GM23248 (cell line): ENCODE data around the gene LCE1A. TPM values are rescaled to one million over a fixed set of nuclear protein-coding genes. Genes with fewer than 3 reads are reported as not detected.

Experiments used
- DNase-seq: peaks from one replicate; pipeline ENCODE4 v3.0.0-alpha.2; 2015
- H2AFZ ChIP-seq: fragments of 200-600 bp; sonication (generic); 2 replicates; pipeline ENCODE4 v1.6.1; 2016; ENCODE audit warnings: antibody characterized with exemption
- H3F3A ChIP-seq: fragments of 200-600 bp; sonication (generic); 2 replicates; pipeline ENCODE4 v1.6.1; 2016; ENCODE audit warnings: mild to moderate bottlenecking, antibody characterized with exemption, mixed run types; ENCODE audit not compliant: insufficient read depth
- H3K27ac ChIP-seq: fragments of 200-600 bp; sonication (generic); 2 replicates; pipeline ENCODE4 v1.5.1; 2016; ENCODE audit warnings: mild to moderate bottlenecking
- H3K27me3 ChIP-seq: fragments of 200-600 bp; sonication (generic); replicated peaks from 2 replicates; pipeline ENCODE4 v1.6.1; 2016; ENCODE audit warnings: mild to moderate bottlenecking; ENCODE audit not compliant: insufficient read depth
- H3K36me3 ChIP-seq: fragments of 200-600 bp; sonication (generic); 2 replicates; pipeline ENCODE4 v1.6.1; 2016; ENCODE audit warnings: low read depth, mild to moderate bottlenecking
- H3K4me1 ChIP-seq: fragments of 200-600 bp; sonication (generic); 2 replicates; pipeline ENCODE4 v1.6.1; 2016; ENCODE audit warnings: mild to moderate bottlenecking; ENCODE audit not compliant: insufficient read depth
- H3K4me2 ChIP-seq: fragments of 200-600 bp; sonication (generic); one replicate; pipeline ENCODE4 v1.6.1; 2016; ENCODE audit warnings: mild to moderate bottlenecking; ENCODE audit not compliant: unreplicated experiment
- H3K4me3 ChIP-seq: fragments of 200-600 bp; sonication (generic); 2 replicates; pipeline ENCODE4 v1.5.1; 2016; ENCODE audit warnings: mild to moderate bottlenecking
- H3K79me2 ChIP-seq: fragments of 200-600 bp; sonication (generic); 2 replicates; pipeline ENCODE4 v1.6.1; 2016; ENCODE audit warnings: mild to moderate bottlenecking; ENCODE audit not compliant: insufficient read depth
- H3K9ac ChIP-seq: fragments of 200-600 bp; sonication (generic); 2 replicates; pipeline ENCODE4 v1.6.1; 2016; ENCODE audit warnings: mild to moderate bottlenecking
- H3K9me2 ChIP-seq: fragments of 200-600 bp; sonication (generic); 2 replicates; pipeline ENCODE4 v1.6.1; 2016; ENCODE audit warnings: mixed run types, mild to moderate bottlenecking, moderate library complexity; ENCODE audit not compliant: insufficient read depth
- H3K9me3 ChIP-seq: fragments of 200-600 bp; sonication (generic); one replicate; pipeline ENCODE4 v1.6.1; 2017; ENCODE audit warnings: low read depth
- H4K20me1 ChIP-seq: fragments of 200-600 bp; sonication (generic); 2 replicates; pipeline ENCODE4 v1.6.0; 2016; ENCODE audit not compliant: insufficient read depth
- EZH2 ChIP-seq: fragments of 200-600 bp; sonication (generic); IDR thresholded peaks from 2 replicates; pipeline ENCODE4 v1.6.1; 2018; ENCODE audit warnings: antibody characterized with exemption, mild to moderate bottlenecking; ENCODE audit not compliant: insufficient read depth, poor library complexity, severe bottlenecking
- EZH2phosphoT487 ChIP-seq: fragments of 200-600 bp; sonication (generic); IDR thresholded peaks from 2 replicates; pipeline ENCODE4 v1.6.1; 2018; ENCODE audit warnings: antibody characterized with exemption, moderate library complexity, mild to moderate bottlenecking, low read depth; ENCODE audit not compliant: insufficient read depth
- WGBS, 2 experiments: methylation state at CpG; one replicate each; pipeline ENCODE4 v1.1.6; 2015 to 2017; ENCODE audit warnings: low lambda C conversion rate in 2 of 2, low coverage in 1 of 2; ENCODE audit errors: missing lambda C conversion rate in 2 of 2; 5-methylcytosine and 5-hydroxymethylcytosine counted together
- in situ Hi-C: fragments of 300-500 bp; cut with MboI; formaldehyde crosslinking; loops from 2 replicates; pipeline ENCODE4 v1.15.0; 2020
- polyA plus RNA-seq: library from polyadenylated mRNA; unstranded; fragments of >200 nt; fragmentation: Nextera tagmentation; extraction: Ambion mirVana; gene quantifications from 2 replicates; pipeline ENCODE4 v1.2.1, GENCODE V29; 2016
- total RNA-seq: library from RNA; depleted of rRNA; stranded (reverse); fragments of >200 nt; shearing (Covaris generic); gene quantifications from 2 replicates; pipeline ENCODE4 v1.2.3, GENCODE V29; 2014

Gene LCE1A
- total and polyA plus RNA-seq, 2 experiments from 2014 or later: not detected

DNA sequence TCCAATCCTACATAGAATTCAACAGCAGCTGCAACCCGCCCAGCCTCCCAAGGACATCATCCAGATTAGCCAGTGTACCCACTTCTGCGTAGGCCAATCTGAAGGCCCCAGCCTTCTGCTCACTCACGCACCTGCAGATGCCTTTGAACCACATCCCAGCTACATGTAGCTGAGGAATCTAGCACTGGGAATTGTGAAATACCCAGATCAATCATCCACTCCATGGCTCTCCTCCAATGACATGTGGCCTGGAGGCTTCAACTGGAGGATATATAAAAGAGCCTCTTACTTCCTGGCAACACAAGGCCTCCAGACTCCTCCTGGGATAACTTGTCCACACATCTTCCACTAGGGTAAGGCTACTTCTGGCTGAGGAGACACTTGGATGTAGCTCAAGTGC lies 15.3 kb downstream of the LCE1A start, which contains the start of gene LCE6A:
TSS of gene LCE6A (plus strand) at position 301 of the 400 bp plus-strand sequence. CDS start 665 bp downstream, outside the sequence.
- no peak within 1 kb of the TSS for H3K4me2 ChIP-seq
- no peaks in the 10 kb centered on the region for H3K4me1 ChIP-seq
- H3K79me2 ChIP-seq: no peaks in the 10 kb centered on the region
- WGBS, 2 experiments: 39 to 64% methylated on average over 3 of the region's 3 CpGs
- no peaks in the 10 kb centered on the region for H4K20me1 ChIP-seq
- no peaks in the 10 kb centered on the region for H3K36me3 ChIP-seq
- no peak within 1 kb of the TSS for H3K27ac ChIP-seq
- no peak for DNase-seq
- no peak within 1 kb of the TSS for H3K4me3 ChIP-seq
- no peaks in the 10 kb centered on the region for H3F3A ChIP-seq
- no peak for TF ChIP-seq EZH2phosphoT487
- TF ChIP-seq EZH2: no peak
- H3K9me2 ChIP-seq: no peaks in the 10 kb centered on the region
- no peaks in the 10 kb centered on the region for H3K9me3 ChIP-seq
- 0 out of 2 replicates have a peak, but pooled peaks cover 13% of the 10 kb centered on the region for H3K27me3 ChIP-seq
- H2AFZ ChIP-seq: no peak within 1 kb of the TSS
- no peak within 1 kb of the TSS for H3K9ac ChIP-seq
- in situ Hi-C loops: no loop called here

DNA sequence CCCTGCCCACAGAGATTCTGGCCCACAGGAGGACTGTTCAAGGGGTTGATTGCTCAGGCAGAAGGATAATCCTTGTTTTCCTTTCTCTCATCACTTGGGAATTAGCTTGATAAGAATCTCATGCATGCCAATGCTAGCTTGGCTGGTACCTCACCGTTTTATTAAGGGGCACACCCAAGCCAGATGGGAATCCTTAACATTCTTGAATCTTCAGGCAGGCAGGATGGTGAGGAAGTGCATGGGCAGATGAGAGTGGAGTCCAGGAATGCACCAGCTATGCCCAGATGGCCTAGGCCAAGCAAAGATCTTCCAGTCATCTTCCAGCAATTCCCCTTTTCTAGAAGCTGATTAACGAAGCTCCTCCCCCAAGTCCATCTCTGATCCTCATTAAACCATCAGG lies 28.4 kb downstream of the LCE1A start:
- no peaks in the 10 kb centered on the region for H3K9me2 ChIP-seq
- peaks cover 11% of the 10 kb centered on the region for H3K4me1 ChIP-seq
- no peaks in the 10 kb centered on the region for H3K79me2 ChIP-seq
- DNase-seq: peak; percentile 37
- 5 to 6% methylated on average over 2 of the region's 2 CpGs for WGBS, 2 experiments
- no peaks in the 10 kb centered on the region for H4K20me1 ChIP-seq
- no peak overlapping the region for H2AFZ ChIP-seq
- in situ Hi-C loops: no loop called here
- no peak overlapping the region for H3K4me2 ChIP-seq
- no peak overlapping the region for H3K4me3 ChIP-seq
- no peaks in the 10 kb centered on the region for H3F3A ChIP-seq
- no peaks in the 10 kb centered on the region for H3K27me3 ChIP-seq
- no peak for TF ChIP-seq EZH2phosphoT487
- TF ChIP-seq EZH2: no peak
- no peak overlapping the region for H3K27ac ChIP-seq
- no peaks in the 10 kb centered on the region for H3K9me3 ChIP-seq
- no peaks in the 10 kb centered on the region for H3K36me3 ChIP-seq
- no peak overlapping the region for H3K9ac ChIP-seq

DNA sequence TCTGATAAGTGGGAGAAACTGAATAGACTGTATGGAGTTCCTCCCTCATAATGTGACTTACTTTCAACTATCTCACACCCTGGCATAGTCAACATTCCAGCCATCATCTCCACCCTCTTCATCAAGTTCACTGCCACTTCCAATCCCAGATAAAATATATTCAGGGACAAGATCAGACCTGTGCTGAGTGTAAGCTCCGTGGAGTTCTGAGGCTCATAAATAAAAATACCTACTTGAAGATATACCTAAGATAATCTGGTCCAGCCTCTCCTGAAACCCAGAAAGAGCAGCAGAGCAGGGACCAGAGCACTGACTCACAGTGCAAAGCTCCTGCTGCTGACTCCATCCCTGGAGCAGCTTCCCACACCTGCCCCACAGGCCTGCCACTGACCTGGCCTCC lies 30.8 kb downstream of the LCE1A start:
- no peak overlapping the region for H3K9ac ChIP-seq
- no peak for TF ChIP-seq EZH2
- TF ChIP-seq EZH2phosphoT487: no peak
- no peaks in the 10 kb centered on the region for H3K36me3 ChIP-seq
- H3F3A ChIP-seq: no peaks in the 10 kb centered on the region
- no peaks in the 10 kb centered on the region for H3K9me2 ChIP-seq
- H3K9me3 ChIP-seq: no peaks in the 10 kb centered on the region
- H3K79me2 ChIP-seq: no peaks in the 10 kb centered on the region
- no peak overlapping the region for H3K27ac ChIP-seq
- no peaks in the 10 kb centered on the region for H3K27me3 ChIP-seq
- H3K4me2 ChIP-seq: no peak overlapping the region
- peaks cover 11% of the 10 kb centered on the region for H3K4me1 ChIP-seq
- no peak for DNase-seq
- H4K20me1 ChIP-seq: no peaks in the 10 kb centered on the region
- in situ Hi-C loops: no loop called here
- no peak overlapping the region for H2AFZ ChIP-seq
- WGBS, 2 experiments: 25 to 29% methylated on average over 1 of the region's 1 CpG
- no peak overlapping the region for H3K4me3 ChIP-seq

DNA sequence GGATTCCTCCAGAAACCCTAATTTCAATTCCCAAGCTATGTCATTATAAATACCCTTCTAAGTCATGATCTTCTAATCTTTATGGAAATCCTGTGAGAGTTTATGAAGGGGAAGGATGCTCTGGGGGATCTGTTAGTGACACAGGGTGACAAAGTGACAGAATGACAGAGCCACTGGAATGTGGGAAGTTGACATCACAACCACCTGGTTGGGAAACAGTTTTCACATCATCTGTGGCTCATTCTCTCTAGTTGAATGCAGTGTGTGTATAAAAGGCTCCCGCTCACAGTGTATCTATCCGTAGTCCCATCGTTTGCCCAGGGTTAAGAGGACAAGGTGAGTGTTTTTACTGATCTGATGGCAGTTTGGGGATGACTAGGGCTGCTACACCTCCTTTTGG lies 32.4 kb downstream of the LCE1A start, which contains the start of gene LCE7A:
TSS of gene LCE7A (plus strand) at position 301 of the 400 bp plus-strand sequence. CDS start 702 bp downstream, outside the sequence.
- H2AFZ ChIP-seq: no peak within 1 kb of the TSS
- TF ChIP-seq EZH2phosphoT487 (no peak), EZH2 (no peak)
- WGBS, 2 experiments: 62% methylated on average over 3 of the region's 3 CpGs
- no peaks in the 10 kb centered on the region for H3K36me3 ChIP-seq
- H3K79me2 ChIP-seq: no peaks in the 10 kb centered on the region
- H3K4me3 ChIP-seq: no peak within 1 kb of the TSS
- H3K9me2 ChIP-seq: no peaks in the 10 kb centered on the region
- no peaks in the 10 kb centered on the region for H3F3A ChIP-seq
- no peaks in the 10 kb centered on the region for H4K20me1 ChIP-seq
- no peaks in the 10 kb centered on the region for H3K27me3 ChIP-seq
- in situ Hi-C loops: no loop called here
- H3K4me2 ChIP-seq: no peak within 1 kb of the TSS
- H3K9ac ChIP-seq: no peak within 1 kb of the TSS
- H3K9me3 ChIP-seq: no peaks in the 10 kb centered on the region
- DNase-seq: no peak
- no peak within 1 kb of the TSS for H3K27ac ChIP-seq
- H3K4me1 ChIP-seq: peaks cover 11% of the 10 kb centered on the region

DNA sequence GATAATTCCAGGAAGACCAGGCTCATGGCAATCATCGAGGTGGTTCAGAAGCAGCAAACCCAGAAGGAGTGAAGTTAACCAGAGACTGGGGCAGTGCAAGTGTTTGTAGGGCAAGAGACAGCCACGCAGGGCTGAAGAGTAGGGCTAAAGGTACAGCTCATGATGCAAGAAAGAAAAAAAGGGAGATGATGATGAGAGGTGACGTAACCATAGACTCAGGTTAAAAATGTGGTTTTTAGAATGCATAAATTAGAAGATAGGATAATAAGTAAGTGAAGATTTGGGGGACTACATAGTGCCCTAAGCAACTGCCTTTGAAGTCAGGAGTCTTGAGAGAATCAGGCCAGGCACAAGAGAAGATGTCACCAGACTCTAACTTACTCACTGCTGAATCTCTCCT lies 32.9 kb downstream of the LCE1A start:
- Histone ChIP-seq H3K36me3 (no peaks in the 10 kb centered on the region), H3F3A (no peaks in the 10 kb centered on the region), H3K79me2 (no peaks in the 10 kb centered on the region), H3K4me3 (no peak overlapping the region), H3K9me2 (no peaks in the 10 kb centered on the region), H3K27me3 (no peaks in the 10 kb centered on the region), H4K20me1 (no peaks in the 10 kb centered on the region), H3K27ac (no peak overlapping the region), H3K9ac (no peak overlapping the region), H2AFZ (no peak overlapping the region), H3K9me3 (no peaks in the 10 kb centered on the region), H3K4me2 (no peak overlapping the region), H3K4me1 (peaks cover 11% of the 10 kb centered on the region)
- 42% methylated on average over 3 of the region's 3 CpGs for WGBS, 2 experiments
- DNase-seq: peak; percentile 10
- in situ Hi-C loops: no loop called here
- no peak for TF ChIP-seq EZH2
- TF ChIP-seq EZH2phosphoT487: no peak
